NCI-H1105 (cell line): ENCODE measurements around the gene ZDHHC20.

Source experiments
- DNase-seq: peaks from one replicate; lab custom pipeline; 2025; lab: John Stamatoyannopoulos, UW

ZDHHC20 gene

DNA sequence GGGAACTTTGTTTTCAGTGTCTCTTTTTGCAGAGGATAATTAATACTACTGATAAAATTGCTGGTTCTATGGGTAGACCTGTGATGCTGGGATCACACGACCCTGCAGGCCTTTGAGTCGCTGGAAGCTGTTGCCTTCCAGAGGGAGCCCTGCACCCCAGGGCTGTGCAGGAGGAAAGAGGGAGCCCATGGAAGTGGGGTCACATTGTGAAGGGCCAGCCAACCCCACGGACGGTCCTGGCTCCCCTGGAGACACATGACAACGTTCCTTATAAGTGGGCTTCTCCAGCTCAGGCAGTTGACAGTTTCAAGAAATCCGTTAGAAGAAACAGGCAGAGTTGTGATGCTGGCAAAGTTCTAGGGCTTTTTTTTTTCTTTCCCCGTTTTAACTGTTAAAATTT is 98.0 kb downstream of the ZDHHC20 start:
- DNase-seq: no peak

GRCh38 chr13:21360463-21360862 is 98.6 kb downstream of the ZDHHC20 start:
- no peak for DNase-seq

- DNase-seq: no peak
Measured at GRCh38 chr13:21359855-21360254, 99.2 kb downstream of the ZDHHC20 start.

DNA sequence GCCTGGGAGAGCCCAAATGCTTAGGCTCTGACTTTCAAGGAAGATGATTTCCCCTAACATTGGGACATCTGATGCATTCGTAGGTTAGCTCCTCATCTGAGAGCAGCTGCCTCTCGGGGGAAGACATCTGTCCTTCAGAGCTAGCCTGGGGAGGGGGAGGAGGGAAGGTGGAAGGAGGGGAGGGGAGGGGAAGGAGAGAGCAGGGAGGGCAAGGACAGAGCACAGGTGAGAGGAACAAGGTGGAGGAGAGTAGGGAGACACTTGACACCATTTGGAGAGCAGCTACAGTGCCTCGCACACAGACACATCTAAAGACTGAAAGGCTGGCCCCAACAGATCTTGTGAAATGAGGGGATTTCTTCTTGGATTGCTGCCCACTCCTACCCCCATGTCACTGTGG is 103.8 kb downstream of the ZDHHC20 start:
- no peak for DNase-seq

GRCh38 chr13:21354721-21355120 is 104.4 kb downstream of the ZDHHC20 start:
- no peak for DNase-seq

GRCh38 chr13:21348488-21349120 is 110.5 kb downstream of the ZDHHC20 start:
- no peak for DNase-seq

- DNase-seq: no peak
Measured at GRCh38 chr13:21347753-21348318, 111.3 kb downstream of the ZDHHC20 start.

GRCh38 chr13:21344662-21345176 is 114.4 kb downstream of the ZDHHC20 start:
- DNase-seq: no peak

DNA sequence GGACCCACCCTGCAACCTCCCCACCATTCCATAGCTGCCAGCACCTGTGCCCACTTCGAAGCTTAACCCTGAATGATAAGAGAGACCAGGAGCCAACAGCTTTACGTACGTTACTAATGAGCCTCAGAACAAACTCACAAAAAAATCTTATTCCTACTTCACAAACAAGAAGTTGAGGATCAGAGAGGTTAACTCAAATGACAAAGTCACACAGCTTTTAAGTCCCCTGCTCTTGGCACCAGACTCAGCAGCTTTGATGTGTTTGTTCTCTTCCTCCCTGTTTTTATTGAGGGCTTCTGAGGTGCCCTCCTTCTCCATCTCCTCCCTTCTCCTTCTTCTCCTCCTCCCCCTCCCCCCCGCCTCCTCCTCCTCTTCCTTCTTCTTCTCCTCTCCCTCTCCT is 115.4 kb downstream of the ZDHHC20 start:
- DNase-seq: no peak

- DNase-seq: no peak
Measured at GRCh38 chr13:21342699-21343442, 116.2 kb downstream of the ZDHHC20 start.

DNA sequence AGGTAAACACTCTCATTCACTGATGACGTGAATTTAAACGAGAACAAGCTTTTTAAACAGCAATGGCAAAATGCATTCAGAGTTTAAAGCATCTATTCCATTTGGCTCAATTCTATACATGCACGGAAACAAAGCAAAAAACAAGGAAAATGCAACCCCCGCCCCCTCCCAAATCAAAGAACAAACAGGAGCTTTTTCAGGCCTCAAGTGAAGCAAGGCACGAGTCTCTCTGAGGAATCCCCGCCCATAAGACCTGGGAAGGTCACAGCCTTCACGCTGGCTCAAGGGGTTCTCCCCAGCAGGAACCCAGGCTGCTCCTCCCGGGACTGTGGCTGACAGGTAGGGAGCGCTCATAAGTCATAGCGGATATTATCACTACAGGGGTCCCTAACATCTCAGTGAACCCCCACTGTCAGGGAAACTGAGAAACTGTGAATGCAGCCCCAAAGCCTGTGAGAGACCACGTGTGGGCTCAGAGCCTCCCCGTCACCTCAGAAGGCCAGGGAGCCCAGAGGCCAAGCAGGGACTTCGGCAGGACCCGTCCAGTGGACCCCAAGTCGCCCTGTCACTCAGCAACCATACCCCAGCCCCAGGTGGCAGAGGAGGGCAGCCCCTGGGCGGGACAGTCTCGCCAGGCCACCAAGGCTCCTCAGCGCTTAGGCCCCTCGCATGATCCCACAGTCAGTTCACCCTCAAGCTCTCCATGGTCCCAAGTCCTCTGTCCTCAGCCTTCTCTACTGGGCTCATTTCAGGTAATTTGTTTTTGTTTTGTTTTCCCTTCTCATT is 117.3 kb downstream of the ZDHHC20 start:
- no peak for DNase-seq

DNA sequence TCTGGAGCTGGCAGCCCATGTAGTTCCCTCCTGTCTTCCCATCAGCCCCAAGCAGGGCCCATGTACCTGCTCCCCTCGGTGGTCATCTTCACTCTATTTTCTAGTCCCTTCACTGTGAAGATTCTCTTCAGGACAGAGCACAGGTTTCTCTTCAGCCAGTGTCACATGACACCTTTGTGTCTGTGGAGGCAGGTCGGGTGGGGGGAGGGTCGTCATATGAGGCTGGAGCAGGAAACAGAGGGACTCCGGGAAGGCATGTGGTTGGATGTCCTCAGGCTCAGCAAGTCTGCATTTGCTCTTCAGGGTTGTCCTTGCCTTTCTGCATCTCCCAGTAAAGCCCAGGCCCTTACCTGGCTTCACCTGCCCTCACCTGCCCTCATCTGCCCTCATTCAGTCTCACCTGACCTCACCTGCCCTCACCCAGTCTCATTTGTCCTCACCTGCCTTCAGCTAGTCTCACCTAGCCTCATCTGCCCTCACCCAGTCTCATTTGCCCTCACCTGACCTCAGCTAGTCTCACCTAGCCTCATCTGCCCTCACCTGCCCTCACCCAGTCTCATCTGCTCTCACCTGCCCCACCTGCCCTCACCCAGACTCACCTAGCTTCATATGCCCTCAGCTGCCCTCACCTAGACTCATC is 120.3 kb downstream of the ZDHHC20 start:
- no peak for DNase-seq

DNA sequence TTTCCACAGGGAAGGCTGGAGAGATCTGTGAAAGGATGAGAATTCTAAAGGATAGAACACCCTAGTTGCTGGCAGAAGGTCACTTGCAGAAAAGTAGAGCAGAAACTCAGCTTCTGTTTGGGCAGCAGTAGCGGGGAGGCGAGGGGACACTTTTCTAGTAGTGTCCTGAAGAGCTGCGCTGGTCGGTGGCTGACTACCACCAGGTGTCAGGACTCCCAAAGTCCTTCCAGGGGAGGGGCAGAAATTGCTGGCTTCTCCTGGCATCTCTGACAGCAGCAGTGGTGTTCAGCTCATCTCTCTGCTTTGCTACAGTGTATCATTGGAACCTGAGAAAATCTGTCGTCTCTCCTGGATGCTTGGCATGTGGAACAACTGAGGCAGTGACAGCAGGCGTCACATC is 120.9 kb downstream of the ZDHHC20 start:
- DNase-seq: no peak

- DNase-seq: no peak
Measured at GRCh38 chr13:21336609-21337349, 122.3 kb downstream of the ZDHHC20 start.

DNA sequence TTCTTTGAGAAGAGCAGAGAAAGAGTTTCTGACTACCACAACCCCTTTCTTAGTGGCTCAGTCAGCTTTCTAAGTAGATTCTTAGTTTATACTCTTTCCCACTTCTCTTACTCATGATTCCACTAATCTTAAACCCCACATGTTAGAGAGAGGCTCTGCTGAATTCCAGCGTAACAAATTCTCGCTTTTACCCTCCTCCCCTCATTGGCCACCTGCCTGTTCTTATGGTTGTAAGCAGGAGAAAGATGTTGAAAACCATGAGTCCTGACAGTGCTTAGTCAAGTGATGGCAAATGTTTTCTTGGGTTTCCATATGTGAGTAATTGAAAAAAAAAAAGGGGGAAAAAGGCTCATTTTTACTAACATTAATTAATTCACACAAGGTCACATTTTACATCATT is 125.9 kb downstream of the ZDHHC20 start:
- no peak for DNase-seq

GRCh38 chr13:21330126-21330861 is 128.8 kb downstream of the ZDHHC20 start:
- DNase-seq: no peak

GRCh38 chr13:21328836-21329477 is 130.1 kb downstream of the ZDHHC20 start:
- DNase-seq: no peak

DNA sequence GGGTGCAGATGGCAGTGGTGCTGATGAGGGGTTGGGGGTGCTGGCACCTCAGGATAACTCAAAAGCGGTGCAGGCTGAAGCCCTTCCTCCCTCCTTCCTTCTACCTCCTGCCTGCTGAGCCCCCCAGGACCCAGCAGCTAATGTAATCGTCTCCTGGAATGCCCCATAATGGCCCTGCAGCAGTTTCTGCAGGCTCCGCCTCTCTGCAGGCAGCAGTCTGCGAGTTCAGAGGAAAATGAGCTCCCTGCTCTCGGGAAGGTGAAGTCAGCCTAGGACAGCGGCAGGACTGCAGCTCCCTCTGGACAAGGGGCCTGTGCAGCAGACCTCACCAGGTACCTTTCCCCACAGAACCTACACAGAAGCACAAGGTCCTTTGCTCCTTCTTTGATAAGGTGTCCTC is 130.9 kb downstream of the ZDHHC20 start:
- no peak for DNase-seq

- DNase-seq: no peak
Measured at GRCh38 chr13:21326155-21327031, 132.7 kb downstream of the ZDHHC20 start.
